ENCODE data around the gene GPR137.

GPR137 gene

DNA sequence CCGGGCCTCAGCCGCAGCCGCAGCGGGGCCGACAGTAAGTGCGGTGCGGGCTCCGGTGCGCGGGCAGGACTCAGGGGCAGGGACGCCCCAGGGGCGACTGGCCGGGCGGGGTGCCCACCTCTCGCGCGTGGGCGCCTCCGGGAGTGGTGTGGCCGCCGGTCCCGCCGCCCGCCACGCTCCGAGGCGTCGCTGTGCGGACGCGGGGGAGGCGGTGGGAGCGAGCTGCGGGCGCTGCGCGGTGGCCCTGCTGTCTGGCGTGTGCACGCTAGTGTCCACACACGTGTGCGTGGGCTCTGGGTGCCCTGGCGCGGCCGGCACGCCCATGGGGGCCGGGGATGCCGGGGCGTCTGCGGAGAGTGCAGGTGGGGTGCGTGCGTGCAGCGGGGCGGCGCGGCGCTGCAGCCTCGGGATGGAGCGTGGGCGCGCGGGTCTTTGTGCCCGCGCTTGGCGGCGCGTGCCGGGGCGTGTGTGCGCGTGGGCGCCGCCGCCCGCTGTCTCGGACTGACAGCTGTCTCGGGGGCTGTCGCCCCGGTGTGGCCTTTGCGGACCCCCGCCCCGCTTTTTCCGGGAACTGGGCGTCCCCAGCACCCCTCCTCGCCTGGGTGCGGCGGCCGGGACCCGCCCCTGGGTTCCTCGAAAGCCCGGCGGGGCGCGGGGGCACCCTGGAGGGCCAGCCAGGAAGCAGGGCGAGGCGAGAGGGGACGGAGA, 6.3 kb downstream of the GPR137 start:
- in situ Hi-C loops (cut with HindIII; ENCODE audit: low sequenced_read_pairs), result no loop called here
- TF ChIP-seq, protein P1, sequence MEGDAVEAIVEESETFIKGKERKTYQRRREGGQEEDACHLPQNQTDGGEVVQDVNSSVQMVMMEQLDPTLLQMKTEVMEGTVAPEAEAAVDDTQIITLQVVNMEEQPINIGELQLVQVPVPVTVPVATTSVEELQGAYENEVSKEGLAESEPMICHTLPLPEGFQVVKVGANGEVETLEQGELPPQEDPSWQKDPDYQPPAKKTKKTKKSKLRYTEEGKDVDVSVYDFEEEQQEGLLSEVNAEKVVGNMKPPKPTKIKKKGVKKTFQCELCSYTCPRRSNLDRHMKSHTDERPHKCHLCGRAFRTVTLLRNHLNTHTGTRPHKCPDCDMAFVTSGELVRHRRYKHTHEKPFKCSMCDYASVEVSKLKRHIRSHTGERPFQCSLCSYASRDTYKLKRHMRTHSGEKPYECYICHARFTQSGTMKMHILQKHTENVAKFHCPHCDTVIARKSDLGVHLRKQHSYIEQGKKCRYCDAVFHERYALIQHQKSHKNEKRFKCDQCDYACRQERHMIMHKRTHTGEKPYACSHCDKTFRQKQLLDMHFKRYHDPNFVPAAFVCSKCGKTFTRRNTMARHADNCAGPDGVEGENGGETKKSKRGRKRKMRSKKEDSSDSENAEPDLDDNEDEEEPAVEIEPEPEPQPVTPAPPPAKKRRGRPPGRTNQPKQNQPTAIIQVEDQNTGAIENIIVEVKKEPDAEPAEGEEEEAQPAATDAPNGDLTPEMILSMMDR (IDR thresholded peaks at IDR 0.05; ENCODE audit: low read depth, low read length, missing control alignments), result no peak
- no peak overlapping the region for H3K4me3 ChIP-seq (ENCODE audit: low read depth, low read length)
- no peak for DNase-seq (ENCODE audit: low read depth)

DNA sequence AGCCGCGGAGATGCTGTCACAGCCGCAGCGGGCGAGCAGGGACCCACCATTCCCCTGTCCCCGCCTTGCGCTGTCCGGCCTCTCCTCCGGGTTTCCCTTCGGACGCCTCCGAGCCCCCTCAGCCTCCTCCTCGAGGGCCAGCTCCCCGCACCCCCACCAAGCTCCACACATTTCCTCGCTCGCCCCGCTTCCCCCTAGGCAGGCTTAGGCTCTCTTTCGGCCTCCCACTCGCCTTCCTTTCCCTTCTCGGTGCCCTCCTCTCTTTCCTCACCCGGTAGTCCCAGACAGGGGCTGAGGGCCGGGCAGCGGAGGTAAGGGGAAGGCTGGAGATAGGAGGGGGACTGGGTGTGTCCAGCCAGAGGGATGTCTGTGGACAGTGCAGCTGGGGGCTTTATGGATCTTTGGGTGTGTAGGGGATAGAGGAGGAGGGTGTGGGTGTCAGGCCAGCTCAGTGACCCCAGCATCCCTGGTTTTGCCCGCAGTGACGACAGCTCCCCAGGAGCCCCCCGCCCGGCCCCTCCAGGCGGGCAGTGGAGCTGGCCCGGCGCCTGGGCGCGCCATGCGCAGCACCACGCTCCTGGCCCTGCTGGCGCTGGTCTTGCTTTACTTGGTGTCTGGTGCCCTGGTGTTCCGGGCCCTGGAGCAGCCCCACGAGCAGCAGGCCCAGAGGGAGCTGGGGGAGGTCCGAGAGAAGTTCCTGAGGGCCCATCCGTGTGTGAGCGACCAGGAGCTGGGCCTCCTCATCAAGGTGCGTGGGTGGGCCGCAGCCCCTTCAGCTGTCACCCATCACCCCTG, 7.0 kb downstream of the GPR137 start:
- H3K4me3 ChIP-seq (ENCODE audit: low read depth, low read length), result no peak overlapping the region
- in situ Hi-C loops (cut with HindIII; ENCODE audit: low sequenced_read_pairs), result no loop called here
- no peak for DNase-seq (ENCODE audit: low read depth)
- TF ChIP-seq, protein P1 (IDR thresholded peaks at IDR 0.05; ENCODE audit: low read depth, low read length, missing control alignments), result no peak

DNA sequence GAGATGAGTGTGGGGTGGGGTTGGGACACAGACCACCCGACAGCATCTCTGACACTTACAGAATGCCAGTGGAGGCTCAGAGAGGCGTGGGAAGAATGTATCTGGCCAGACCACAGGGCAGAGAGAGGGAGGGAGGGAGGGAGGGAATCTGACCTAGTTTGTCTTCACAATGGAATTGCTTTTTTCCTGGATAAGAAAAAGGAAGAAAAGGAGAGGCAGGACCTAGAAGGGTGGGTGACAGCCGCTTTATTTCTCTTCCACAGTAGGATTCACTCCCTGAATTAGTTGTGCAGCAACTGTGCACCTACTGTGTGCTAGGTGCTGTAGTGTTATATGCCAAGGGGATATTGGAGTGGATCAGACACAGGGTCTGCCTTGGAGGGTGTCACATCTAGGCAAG, 9.1 kb downstream of the GPR137 start:
- DNase-seq (ENCODE audit: low read depth), result no peak
- in situ Hi-C loops (cut with HindIII; ENCODE audit: low sequenced_read_pairs), result no loop called here
- H3K4me3 ChIP-seq (ENCODE audit: low read depth, low read length), result no peak overlapping the region
- TF ChIP-seq, protein P1 (IDR thresholded peaks at IDR 0.05; ENCODE audit: low read depth, low read length, missing control alignments), result no peak

DNA sequence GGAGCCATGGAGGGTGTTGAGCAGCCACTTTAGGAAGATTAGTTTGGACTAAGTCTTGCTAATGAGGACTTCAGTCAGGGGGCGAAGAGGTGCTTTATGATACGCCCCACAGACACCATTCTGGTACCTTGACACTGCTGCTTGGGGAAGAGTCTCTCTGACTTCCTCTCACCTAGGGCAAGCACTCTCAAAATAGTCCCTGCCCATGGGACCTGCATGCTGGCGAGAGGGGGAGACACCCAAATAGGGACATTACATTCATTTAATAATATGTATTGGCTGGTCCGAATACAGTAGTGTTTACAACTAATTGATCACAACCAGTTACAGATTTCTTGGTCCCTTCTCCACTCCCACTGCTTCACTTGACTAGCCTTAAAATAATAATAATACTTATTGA, 10.1 kb downstream of the GPR137 start:
- no peak for DNase-seq (ENCODE audit: low read depth)
- TF ChIP-seq, protein P1 (IDR thresholded peaks at IDR 0.05; ENCODE audit: low read depth, low read length, missing control alignments), result no peak
- in situ Hi-C loops (cut with HindIII; ENCODE audit: low sequenced_read_pairs), result no loop called here
- no peak overlapping the region for H3K4me3 ChIP-seq (ENCODE audit: low read depth, low read length)

DNA sequence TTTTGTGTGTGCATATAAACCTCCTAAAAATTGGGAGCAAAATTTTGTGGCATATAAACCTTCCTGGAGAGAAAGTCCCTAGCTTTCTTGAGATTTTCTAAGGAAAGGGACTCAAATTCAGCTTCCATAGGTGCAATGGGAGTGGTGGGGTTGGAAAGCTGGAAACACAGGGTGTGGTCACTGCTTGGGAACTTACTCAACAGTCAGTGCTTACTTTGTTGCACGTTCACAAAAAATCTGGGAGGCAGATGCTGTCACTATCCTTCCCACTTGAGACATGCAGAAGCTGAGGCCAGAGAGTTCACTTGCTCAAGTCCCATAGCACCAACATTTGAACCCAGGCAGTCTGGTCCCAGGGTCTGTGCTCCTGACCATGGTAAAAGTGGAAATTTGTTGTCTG, 10.6 kb downstream of the GPR137 start:
- TF ChIP-seq, protein P1 (IDR thresholded peaks at IDR 0.05; ENCODE audit: low read depth, low read length, missing control alignments), result no peak
- no peak for DNase-seq (ENCODE audit: low read depth)
- H3K4me3 ChIP-seq (ENCODE audit: low read depth, low read length), result no peak overlapping the region
- in situ Hi-C loops (cut with HindIII; ENCODE audit: low sequenced_read_pairs), result no loop called here

DNA sequence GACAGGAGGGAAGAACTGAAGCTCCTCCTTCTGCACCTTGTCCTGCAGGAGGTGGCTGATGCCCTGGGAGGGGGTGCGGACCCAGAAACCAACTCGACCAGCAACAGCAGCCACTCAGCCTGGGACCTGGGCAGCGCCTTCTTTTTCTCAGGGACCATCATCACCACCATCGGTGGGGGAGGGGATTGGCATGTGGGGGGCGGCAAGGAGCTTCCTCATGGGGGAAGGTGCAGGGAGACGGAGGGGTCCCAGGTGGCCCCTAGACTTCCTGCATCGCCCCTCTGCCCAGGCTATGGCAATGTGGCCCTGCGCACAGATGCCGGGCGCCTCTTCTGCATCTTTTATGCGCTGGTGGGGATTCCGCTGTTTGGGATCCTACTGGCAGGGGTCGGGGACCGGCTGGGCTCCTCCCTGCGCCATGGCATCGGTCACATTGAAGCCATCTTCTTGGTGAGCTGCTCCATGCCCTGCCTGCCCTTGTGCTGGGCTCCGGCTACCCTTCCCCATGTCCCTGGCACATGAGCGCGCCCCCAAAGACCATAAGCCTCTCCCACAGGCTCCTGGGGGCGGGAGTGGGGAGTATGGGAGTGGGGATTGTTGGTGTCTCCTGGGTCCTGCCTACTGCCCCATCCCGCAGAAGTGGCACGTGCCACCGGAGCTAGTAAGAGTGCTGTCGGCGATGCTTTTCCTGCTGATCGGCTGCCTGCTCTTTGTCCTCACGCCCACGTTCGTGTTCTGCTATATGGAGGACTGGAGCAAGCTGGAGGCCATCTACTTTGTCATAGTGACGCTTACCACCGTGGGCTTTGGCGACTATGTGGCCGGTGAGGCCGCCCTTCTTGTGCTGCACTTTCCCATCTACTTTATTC, 11.4 kb downstream of the GPR137 start:
- DNase-seq (ENCODE audit: low read depth), result no peak
- H3K4me3 ChIP-seq (ENCODE audit: low read depth, low read length), result no peak overlapping the region
- TF ChIP-seq, protein P1 (IDR thresholded peaks at IDR 0.05; ENCODE audit: low read depth, low read length, missing control alignments), result no peak
- in situ Hi-C loops (cut with HindIII; ENCODE audit: low sequenced_read_pairs), result no loop called here
